Astrocyte (in vitro differentiated cells and primary cell): ENCODE measurements around the gene NEAT1. TPM values are rescaled to one million over a fixed set of nuclear protein-coding genes. Genes with fewer than 3 reads are reported as not detected.

Experiments used
- DNase-seq: peaks from one replicate; pipeline ENCODE4 v3.0.0-alpha.2; 2010; ENCODE audit warnings: low read depth
- FAIRE-seq: peaks from 2 replicates; lab custom pipeline; 2011; peaks lifted over from hg19 to GRCh38; lab: Jason Lieb, UNC
- H2AFZ ChIP-seq: 2 replicates; pipeline ENCODE4 v1.6.0; 2012; ENCODE audit warnings: low read depth, low read length, inconsistent platforms
- H3K27ac ChIP-seq: 2 replicates; pipeline ENCODE4 v1.5.1; 2011; ENCODE audit warnings: low read depth, low read length, inconsistent platforms
- H3K27me3 ChIP-seq: 2 replicates; pipeline ENCODE4 v1.6.0; 2011; ENCODE audit warnings: low read length, inconsistent platforms; ENCODE audit not compliant: insufficient read depth
- H3K36me3 ChIP-seq: 2 replicates; pipeline ENCODE4 v1.5.1; 2011; ENCODE audit warnings: low read length, inconsistent platforms; ENCODE audit not compliant: insufficient read depth
- H3K4me1 ChIP-seq: 2 replicates; pipeline ENCODE4 v1.5.1; 2011; ENCODE audit warnings: low read length, inconsistent platforms; ENCODE audit not compliant: insufficient read depth
- H3K4me2 ChIP-seq: 2 replicates; pipeline ENCODE4 v1.6.0; 2012; ENCODE audit warnings: low read length, inconsistent platforms
- H3K4me3 ChIP-seq: 2 replicates; pipeline ENCODE4 v1.5.1; 2011; ENCODE audit warnings: low read depth, mild to moderate bottlenecking, low read length, inconsistent platforms; ENCODE audit not compliant: insufficient read depth
- H3K79me2 ChIP-seq: 2 replicates; pipeline ENCODE4 v1.6.0; 2012; ENCODE audit warnings: mild to moderate bottlenecking, low read length, inconsistent platforms; ENCODE audit not compliant: insufficient read depth
- H3K9ac ChIP-seq: 2 replicates; pipeline ENCODE4 v1.6.0; 2012; ENCODE audit warnings: mild to moderate bottlenecking, low read length, inconsistent platforms
- H3K9me3 ChIP-seq: 2 replicates; pipeline ENCODE4 v1.5.1; 2012; ENCODE audit warnings: low read depth, mild to moderate bottlenecking, low read length, inconsistent platforms; ENCODE audit not compliant: insufficient read depth
- H4K20me1 ChIP-seq: 2 replicates; pipeline ENCODE4 v1.6.0; 2012; ENCODE audit warnings: low read length, inconsistent platforms; ENCODE audit not compliant: insufficient read depth
- H3K27ac Mint-ChIP-seq: one replicate; pipeline ENCODE4 v1.8.0; 2021; ENCODE audit warnings: mild to moderate bottlenecking, mixed read lengths; ENCODE audit not compliant: unreplicated experiment
- H3K27me3 Mint-ChIP-seq: one replicate; pipeline ENCODE4 v1.8.0; 2021; ENCODE audit warnings: low read depth, mixed read lengths; ENCODE audit not compliant: unreplicated experiment
- H3K36me3 Mint-ChIP-seq: one replicate; pipeline ENCODE4 v1.8.0; 2021; ENCODE audit warnings: low read depth, mixed read lengths; ENCODE audit not compliant: unreplicated experiment
- H3K4me1 Mint-ChIP-seq: one replicate; pipeline ENCODE4 v1.8.0; 2021; ENCODE audit warnings: low read depth, mixed read lengths; ENCODE audit not compliant: unreplicated experiment
- H3K4me3 Mint-ChIP-seq: one replicate; pipeline ENCODE4 v1.8.0; 2021; ENCODE audit warnings: mild to moderate bottlenecking, moderate library complexity, mixed read lengths; ENCODE audit not compliant: unreplicated experiment
- H3K9me3 Mint-ChIP-seq: one replicate; pipeline ENCODE4 v1.8.0; 2021; ENCODE audit warnings: mild to moderate bottlenecking, mixed read lengths; ENCODE audit not compliant: unreplicated experiment
- EZH2 ChIP-seq: IDR thresholded peaks from 2 replicates; pipeline ENCODE4 v1.6.1; 2012; ENCODE audit warnings: mild to moderate bottlenecking, low read length, inconsistent platforms; ENCODE audit not compliant: insufficient read depth
- total RNA-seq: library from RNA; stranded (reverse); gene quantifications from 2 replicates; pipeline ENCODE4 v1.2.1, GENCODE V29; 2021
- TF ChIP-seq, protein P1 (sequence below): IDR thresholded peaks from 2 replicates; pipeline ENCODE4 v1.5.1; 2011; ENCODE audit warnings: low read depth, mild to moderate bottlenecking, inconsistent platforms, low read length, moderate library complexity; ENCODE audit not compliant: insufficient read depth

The NEAT1 gene
- total RNA-seq, 1 donor from 2014 or later: 317 TPM

DNA sequence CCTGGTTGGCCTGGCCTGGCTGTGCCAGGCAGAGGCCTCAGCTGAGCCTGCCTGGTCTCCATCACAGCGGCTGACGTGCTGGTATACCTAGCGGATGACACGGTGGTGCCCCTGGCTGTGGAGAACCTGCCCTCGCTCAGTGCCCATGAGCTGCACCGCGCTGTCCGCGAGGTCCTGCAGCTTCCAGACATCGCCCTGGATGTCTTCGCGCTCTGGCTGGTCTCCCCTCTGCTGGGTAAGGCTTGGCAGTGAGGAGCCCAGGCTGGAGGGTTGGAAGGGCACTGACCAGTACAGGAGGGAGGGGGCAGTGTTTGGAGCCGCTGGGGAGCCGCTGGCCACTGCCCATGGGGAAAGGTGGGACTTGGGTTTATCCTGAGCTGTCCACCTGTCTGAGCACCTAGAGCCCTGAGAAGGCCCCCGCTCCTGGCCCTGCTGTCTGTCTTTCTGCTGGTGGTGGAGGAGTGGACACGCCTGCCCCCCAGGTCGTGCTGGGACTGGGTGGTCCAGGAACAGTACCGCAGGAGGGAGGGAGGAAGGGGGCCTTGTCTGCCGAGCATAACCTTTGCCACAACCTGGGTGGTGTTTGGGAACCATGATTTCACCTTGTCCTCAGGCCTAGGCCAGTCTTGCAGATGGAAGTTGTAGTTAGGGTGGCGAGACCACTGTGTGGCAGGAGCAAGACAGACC, 33.2 kb upstream of the NEAT1 start:
- TF ChIP-seq EZH2: no peak
- TF ChIP-seq, protein P1, sequence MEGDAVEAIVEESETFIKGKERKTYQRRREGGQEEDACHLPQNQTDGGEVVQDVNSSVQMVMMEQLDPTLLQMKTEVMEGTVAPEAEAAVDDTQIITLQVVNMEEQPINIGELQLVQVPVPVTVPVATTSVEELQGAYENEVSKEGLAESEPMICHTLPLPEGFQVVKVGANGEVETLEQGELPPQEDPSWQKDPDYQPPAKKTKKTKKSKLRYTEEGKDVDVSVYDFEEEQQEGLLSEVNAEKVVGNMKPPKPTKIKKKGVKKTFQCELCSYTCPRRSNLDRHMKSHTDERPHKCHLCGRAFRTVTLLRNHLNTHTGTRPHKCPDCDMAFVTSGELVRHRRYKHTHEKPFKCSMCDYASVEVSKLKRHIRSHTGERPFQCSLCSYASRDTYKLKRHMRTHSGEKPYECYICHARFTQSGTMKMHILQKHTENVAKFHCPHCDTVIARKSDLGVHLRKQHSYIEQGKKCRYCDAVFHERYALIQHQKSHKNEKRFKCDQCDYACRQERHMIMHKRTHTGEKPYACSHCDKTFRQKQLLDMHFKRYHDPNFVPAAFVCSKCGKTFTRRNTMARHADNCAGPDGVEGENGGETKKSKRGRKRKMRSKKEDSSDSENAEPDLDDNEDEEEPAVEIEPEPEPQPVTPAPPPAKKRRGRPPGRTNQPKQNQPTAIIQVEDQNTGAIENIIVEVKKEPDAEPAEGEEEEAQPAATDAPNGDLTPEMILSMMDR: no peak
- Mint-ChIP-seq H3K4me3 (peak overlapping the region; percentile 90), H3K27me3 (no peaks in the 10 kb centered on the region), H3K4me1 (peaks cover 42% of the 10 kb centered on the region), H3K27ac (peak overlapping the region; percentile 26), H3K36me3 (peaks cover 25% of the 10 kb centered on the region), H3K9me3 (no peaks in the 10 kb centered on the region)
- H3K4me3 ChIP-seq: no peak overlapping the region
- peaks cover 44% of the 10 kb centered on the region for H3K4me1 ChIP-seq
- peak overlapping the region; percentile 69 for H3K9ac ChIP-seq
- no peak for DNase-seq
- H3K27ac ChIP-seq: peak overlapping the region; percentile 4
- H3K79me2 ChIP-seq: peaks cover 73% of the 10 kb centered on the region
- no peaks in the 10 kb centered on the region for H3K27me3 ChIP-seq
- H3K9me3 ChIP-seq: no peaks in the 10 kb centered on the region
- H2AFZ ChIP-seq: no peak overlapping the region
- peak overlapping the region; percentile 91 for H3K4me2 ChIP-seq
- H3K36me3 ChIP-seq: peaks cover 4% of the 10 kb centered on the region
- H4K20me1 ChIP-seq: peaks cover 37% of the 10 kb centered on the region
- no peak for FAIRE-seq

DNA sequence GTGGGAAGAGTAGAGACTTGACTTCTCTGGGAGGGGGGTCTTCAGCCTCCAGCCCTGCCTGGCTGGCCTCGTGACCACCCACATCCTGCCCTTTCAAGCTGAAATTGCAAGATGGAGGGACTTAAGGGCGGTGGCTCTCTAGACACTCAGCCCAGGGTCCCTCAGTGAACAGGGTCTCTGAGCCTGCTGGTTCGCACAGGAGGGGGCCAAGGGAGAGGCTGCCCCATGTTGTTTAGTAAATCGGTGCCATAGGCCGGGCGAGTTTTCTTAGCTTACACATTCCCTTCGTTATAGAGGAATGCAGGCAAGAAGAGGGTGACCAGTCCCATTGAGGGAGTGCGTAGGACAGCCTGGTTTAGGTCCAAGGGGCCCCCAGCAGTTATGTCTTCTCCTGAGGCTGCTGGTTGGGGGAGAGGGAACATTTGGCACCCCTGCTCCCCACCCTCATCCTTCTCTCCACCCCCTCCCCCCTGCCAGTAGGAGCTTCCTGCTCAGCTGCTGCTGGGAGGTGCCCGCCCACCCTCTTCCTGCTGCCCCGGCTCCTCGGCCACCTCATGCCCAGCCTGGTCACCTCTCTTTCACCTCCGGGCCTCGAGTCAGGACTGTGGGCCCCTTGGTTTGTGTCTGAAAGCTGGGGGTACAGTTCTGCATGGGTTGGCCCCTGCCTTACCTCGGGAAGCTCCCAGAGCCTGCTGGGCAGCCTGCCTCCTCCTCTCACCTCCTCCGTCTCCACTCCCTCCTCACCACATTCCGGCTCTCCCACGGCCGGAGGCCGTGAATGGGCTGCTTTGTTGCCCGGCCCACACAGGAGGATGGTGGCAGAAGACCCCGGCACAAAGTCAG, 32.3 kb upstream of the NEAT1 start:
- peak overlapping the region; percentile 61 for H3K27ac ChIP-seq
- peaks cover 73% of the 10 kb centered on the region for H3K79me2 ChIP-seq
- H3K36me3 ChIP-seq: peaks cover 4% of the 10 kb centered on the region
- H3K4me1 ChIP-seq: peaks cover 41% of the 10 kb centered on the region
- peak overlapping the region; percentile 26 for H3K27ac Mint-ChIP-seq
- H2AFZ ChIP-seq: peak overlapping the region; percentile 52
- no peaks in the 10 kb centered on the region for H3K9me3 ChIP-seq
- peaks cover 35% of the 10 kb centered on the region for H3K4me1 Mint-ChIP-seq
- peak overlapping the region; percentile 69 for H3K9ac ChIP-seq
- H3K4me3 Mint-ChIP-seq: peak overlapping the region; percentile 75
- H3K9me3 Mint-ChIP-seq: no peaks in the 10 kb centered on the region
- TF ChIP-seq, protein P1: no peak
- TF ChIP-seq EZH2: no peak
- H3K4me2 ChIP-seq: peak overlapping the region; percentile 91
- H3K36me3 Mint-ChIP-seq: peaks cover 27% of the 10 kb centered on the region
- FAIRE-seq (no peak), DNase-seq (no peak)
- no peaks in the 10 kb centered on the region for H3K27me3 ChIP-seq
- peak overlapping the region; percentile 5 for H3K4me3 ChIP-seq
- H3K27me3 Mint-ChIP-seq: no peaks in the 10 kb centered on the region
- peaks cover 43% of the 10 kb centered on the region for H4K20me1 ChIP-seq
